Thyroid gland (tissue), 4 donors: ENCODE results near the gene PLEKHS1.

ENCODE experiments used
- POLR2A ChIP-seq, 2 donors: fragments of 450-650 bp; IDR thresholded peaks; one replicate each; pipeline ENCODE4 v1.6.1; 2017; ENCODE audit warnings: antibody characterized with exemption in 2 of 2, mild to moderate bottlenecking in 2 of 2, moderate library complexity in 1 of 2
- TF ChIP-seq, protein P1 (sequence below), 6 experiments: fragments of 200-600 bp in 3 of 6; fragments of 450-650 bp in 3 of 6; sonication (generic) in 3 of 6; IDR thresholded peaks; one replicate each; pipeline ENCODE4 v1.5.1; 2016 to 2019; ENCODE audit warnings: antibody characterized with exemption in 6 of 6, mild to moderate bottlenecking in 2 of 6, inconsistent platforms in 1 of 6, moderate library complexity in 1 of 6

DNA sequence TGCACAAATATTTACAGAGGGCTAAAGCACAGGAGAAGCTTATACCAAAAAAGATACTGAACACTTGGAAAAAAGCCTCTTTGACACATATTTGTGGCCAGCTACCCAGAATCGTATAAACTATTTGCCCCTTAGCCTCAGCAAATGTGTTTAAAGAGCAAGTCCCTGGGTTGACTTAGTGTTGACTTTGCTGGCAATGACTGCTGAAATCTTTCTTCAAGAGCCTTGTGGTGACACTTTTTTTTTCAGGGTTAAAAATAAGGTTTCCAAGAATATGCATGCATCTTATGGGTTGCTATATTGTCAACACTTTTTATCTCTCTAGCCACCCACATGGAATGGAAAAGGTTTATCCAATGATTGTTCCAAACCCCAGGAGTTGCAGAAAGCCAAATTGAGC, 14.9 kb upstream of the PLEKHS1 start:
- TF ChIP-seq, protein P1, sequence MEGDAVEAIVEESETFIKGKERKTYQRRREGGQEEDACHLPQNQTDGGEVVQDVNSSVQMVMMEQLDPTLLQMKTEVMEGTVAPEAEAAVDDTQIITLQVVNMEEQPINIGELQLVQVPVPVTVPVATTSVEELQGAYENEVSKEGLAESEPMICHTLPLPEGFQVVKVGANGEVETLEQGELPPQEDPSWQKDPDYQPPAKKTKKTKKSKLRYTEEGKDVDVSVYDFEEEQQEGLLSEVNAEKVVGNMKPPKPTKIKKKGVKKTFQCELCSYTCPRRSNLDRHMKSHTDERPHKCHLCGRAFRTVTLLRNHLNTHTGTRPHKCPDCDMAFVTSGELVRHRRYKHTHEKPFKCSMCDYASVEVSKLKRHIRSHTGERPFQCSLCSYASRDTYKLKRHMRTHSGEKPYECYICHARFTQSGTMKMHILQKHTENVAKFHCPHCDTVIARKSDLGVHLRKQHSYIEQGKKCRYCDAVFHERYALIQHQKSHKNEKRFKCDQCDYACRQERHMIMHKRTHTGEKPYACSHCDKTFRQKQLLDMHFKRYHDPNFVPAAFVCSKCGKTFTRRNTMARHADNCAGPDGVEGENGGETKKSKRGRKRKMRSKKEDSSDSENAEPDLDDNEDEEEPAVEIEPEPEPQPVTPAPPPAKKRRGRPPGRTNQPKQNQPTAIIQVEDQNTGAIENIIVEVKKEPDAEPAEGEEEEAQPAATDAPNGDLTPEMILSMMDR (IDR thresholded peaks at IDR 0.05), result no peak
- TF ChIP-seq POLR2A (IDR thresholded peaks at IDR 0.05), result no peak
